Sigmoid colon (tissue), 7 donors: ENCODE data around the gene PDE1C. TPM values are rescaled to one million over a fixed set of nuclear protein-coding genes. Genes with fewer than 3 reads are reported as not detected.

Experiments
- DNase-seq: peaks from one replicate; pipeline ENCODE4 v3.0.0-alpha.2; 2019
- H3K27ac ChIP-seq, 4 donors: fragments of 200-600 bp; sonication (generic); one replicate each; pipeline ENCODE4 v1.5.1; 2016 to 2019; ENCODE audit warnings: mild to moderate bottlenecking in 1 of 4
- H3K27me3 ChIP-seq, 3 donors: fragments of 200-600 bp; sonication (generic); one replicate each; pipeline ENCODE4 v1.5.1; 2019; ENCODE audit warnings: mild to moderate bottlenecking in 1 of 3
- H3K36me3 ChIP-seq, 4 donors: fragments of 200-600 bp; sonication (generic); one replicate each; pipeline ENCODE4 v1.5.1; 2016 to 2019
- H3K4me1 ChIP-seq, 4 donors: fragments of 200-600 bp; sonication (generic); one replicate each; pipeline ENCODE4 v1.5.1; 2017 to 2019
- H3K4me3 ChIP-seq, 4 donors: fragments of 200-600 bp; sonication (generic); one replicate each; pipeline ENCODE4 v1.5.1; 2017 to 2019; ENCODE audit warnings: mild to moderate bottlenecking in 2 of 4, moderate library complexity in 1 of 4
- H3K9me3 ChIP-seq, 4 donors: fragments of 200-600 bp in 3 of 4; sonication (generic) in 3 of 4; one replicate each; pipeline versions ENCODE4 v1.5.1 to v1.6.1; 2013 to 2019
- EP300 ChIP-seq, 4 donors: sonication (generic); formaldehyde crosslinking; IDR thresholded peaks; one replicate each; pipeline ENCODE4 v1.6.1; 2017; ENCODE audit warnings: antibody characterized with exemption in 4 of 4
- POLR2A ChIP-seq, 2 donors: fragments of 450-650 bp; IDR thresholded peaks; one replicate each; pipeline ENCODE4 v1.6.1; 2016; ENCODE audit warnings: antibody characterized with exemption in 2 of 2, mild to moderate bottlenecking in 2 of 2, moderate library complexity in 2 of 2
- POLR2AphosphoS5 ChIP-seq, 4 donors: sonication (generic); formaldehyde crosslinking; IDR thresholded peaks; one replicate each; pipeline ENCODE4 v1.6.1; 2017; ENCODE audit warnings: antibody characterized with exemption in 4 of 4
- WGBS, 2 donors: extraction: QIAGEN DNeasy Blood & Tissue Kit; methylation state at CpG; one replicate each; pipeline ENCODE4 v1.1.7; 2013; 5-methylcytosine and 5-hydroxymethylcytosine counted together
- intact Hi-C: fragments of 100-400 bp; cut with DNase I; formaldehyde crosslinking; loops from one replicate; pipeline ENCODE4 v1.15.1; 2023
- polyA plus RNA-seq, 3 donors: library from polyadenylated mRNA; stranded (reverse); fragments of 200-250 nt; gene quantifications; one replicate each; pipeline ENCODE4 v1.2.3, GENCODE V29; 2013
- total RNA-seq, 4 donors: library from RNA; depleted of rRNA; stranded (reverse); fragments of >200 nt; gene quantifications; one replicate each; pipeline ENCODE4 v1.1.0, GENCODE V29; 2016
- TF ChIP-seq, protein P1 (sequence below), 4 experiments: fragments of 450-650 bp in 3 of 4; fragments of 200-600 bp in 1 of 4; IDR thresholded peaks; one replicate each; pipeline ENCODE4 v1.5.1; 2016 to 2019; ENCODE audit warnings: antibody characterized with exemption in 4 of 4, mild to moderate bottlenecking in 3 of 4, moderate library complexity in 2 of 4
- donor health status: healthy with polysubstance abuse.
- donor health status: Bipolar disorder and iron deficiency.
- donor health status: healthy.

PDE1C gene
- total and polyA plus RNA-seq, 7 donors: under 0.01 to 19.4 (median 5.9) TPM

DNA sequence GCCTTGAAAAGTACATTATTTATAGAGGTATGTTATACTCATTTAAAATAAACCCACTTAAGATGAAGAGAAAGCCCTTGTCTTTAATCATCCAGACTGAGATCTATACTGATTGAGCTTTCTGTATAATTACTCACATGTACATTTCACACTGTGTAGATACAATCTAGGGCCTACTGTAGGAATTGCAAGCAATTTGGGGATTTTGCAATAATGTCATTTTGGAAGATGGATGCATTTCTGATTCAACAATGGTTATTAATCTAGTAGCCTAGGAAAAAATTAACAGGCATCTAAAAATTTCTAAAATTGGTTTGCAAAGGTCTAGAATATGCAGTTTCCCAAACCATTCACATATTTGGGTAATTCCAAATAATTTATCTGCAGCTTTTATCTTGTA is 132.2 kb downstream of the PDE1C start:
- Histone ChIP-seq H3K27me3 (no peaks in the 10 kb centered on the region), H3K9me3 (no peaks in the 10 kb centered on the region), H3K27ac (no peak overlapping the region), H3K4me3 (no peak overlapping the region), H3K36me3 (no peaks in the 10 kb centered on the region), H3K4me1 (peaks cover 0 to 7% (median 0%) of the 10 kb centered on the region in 4 donors)
- no peak for DNase-seq
- intact Hi-C loops: no loop called here
- TF ChIP-seq EP300 (IDR thresholded peaks at IDR 0.05): no peak
- no peak for TF ChIP-seq POLR2AphosphoS5 (IDR thresholded peaks at IDR 0.05)
- TF ChIP-seq POLR2A (IDR thresholded peaks at IDR 0.05): no peak
- TF ChIP-seq, protein P1, sequence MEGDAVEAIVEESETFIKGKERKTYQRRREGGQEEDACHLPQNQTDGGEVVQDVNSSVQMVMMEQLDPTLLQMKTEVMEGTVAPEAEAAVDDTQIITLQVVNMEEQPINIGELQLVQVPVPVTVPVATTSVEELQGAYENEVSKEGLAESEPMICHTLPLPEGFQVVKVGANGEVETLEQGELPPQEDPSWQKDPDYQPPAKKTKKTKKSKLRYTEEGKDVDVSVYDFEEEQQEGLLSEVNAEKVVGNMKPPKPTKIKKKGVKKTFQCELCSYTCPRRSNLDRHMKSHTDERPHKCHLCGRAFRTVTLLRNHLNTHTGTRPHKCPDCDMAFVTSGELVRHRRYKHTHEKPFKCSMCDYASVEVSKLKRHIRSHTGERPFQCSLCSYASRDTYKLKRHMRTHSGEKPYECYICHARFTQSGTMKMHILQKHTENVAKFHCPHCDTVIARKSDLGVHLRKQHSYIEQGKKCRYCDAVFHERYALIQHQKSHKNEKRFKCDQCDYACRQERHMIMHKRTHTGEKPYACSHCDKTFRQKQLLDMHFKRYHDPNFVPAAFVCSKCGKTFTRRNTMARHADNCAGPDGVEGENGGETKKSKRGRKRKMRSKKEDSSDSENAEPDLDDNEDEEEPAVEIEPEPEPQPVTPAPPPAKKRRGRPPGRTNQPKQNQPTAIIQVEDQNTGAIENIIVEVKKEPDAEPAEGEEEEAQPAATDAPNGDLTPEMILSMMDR (IDR thresholded peaks at IDR 0.05): no peak

GRCh38 chr7:31935124-31936054 is 134.8 kb downstream of the PDE1C start:
- 83 to 86% methylated on average over 10 of the region's 10 CpGs for WGBS, 2 donors
- intact Hi-C loops: no loop called here
- DNase-seq: no peak

DNA sequence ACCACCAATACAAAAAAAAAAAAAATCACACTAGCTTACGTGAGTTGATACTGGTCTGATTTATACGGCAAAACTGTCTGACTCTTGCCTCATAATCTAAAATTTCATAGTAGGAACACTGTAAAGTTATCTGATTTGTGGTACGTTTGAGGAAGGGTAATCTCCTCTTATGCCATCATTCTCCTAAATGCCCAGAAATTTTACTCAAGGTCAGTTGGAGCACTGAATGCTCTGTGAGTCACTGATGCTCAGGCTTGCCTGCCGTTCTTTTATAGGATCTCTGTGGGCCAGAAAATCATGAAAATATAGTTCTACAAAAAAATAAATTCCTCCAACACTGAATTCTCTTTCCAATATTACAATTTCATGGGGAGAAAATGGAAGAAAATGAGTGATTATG is 135.7 kb downstream of the PDE1C start:
- TF ChIP-seq EP300 (IDR thresholded peaks at IDR 0.05) (no peak), POLR2A (IDR thresholded peaks at IDR 0.05) (no peak), POLR2AphosphoS5 (IDR thresholded peaks at IDR 0.05) (no peak)
- TF ChIP-seq, protein P1 (IDR thresholded peaks at IDR 0.05): no peak
- intact Hi-C loops: no loop called here
- H3K27me3 ChIP-seq: no peaks in the 10 kb centered on the region
- H3K27ac ChIP-seq: no peak overlapping the region
- no peak for DNase-seq
- no peak overlapping the region for H3K4me3 ChIP-seq
- 86 to 87% methylated on average over 4 of the region's 4 CpGs for WGBS, 2 donors
- no peaks in the 10 kb centered on the region for H3K9me3 ChIP-seq
- no peaks in the 10 kb centered on the region for H3K36me3 ChIP-seq
- H3K4me1 ChIP-seq: no peaks in the 10 kb centered on the region

More at GRCh38 chr7:31935124-31936054, 134.8 kb downstream of the PDE1C start:
- TF ChIP-seq, protein P1 (IDR thresholded peaks at IDR 0.05): no peak
- TF ChIP-seq POLR2A (IDR thresholded peaks at IDR 0.05) (no peak), POLR2AphosphoS5 (IDR thresholded peaks at IDR 0.05) (no peak), EP300 (IDR thresholded peaks at IDR 0.05) (no peak)
- H3K9me3 ChIP-seq: no peaks in the 10 kb centered on the region
- no peaks in the 10 kb centered on the region for H3K27me3 ChIP-seq
- no peaks in the 10 kb centered on the region for H3K4me1 ChIP-seq
- H3K4me3 ChIP-seq: no peak overlapping the region
- no peak overlapping the region for H3K27ac ChIP-seq
- H3K36me3 ChIP-seq: no peaks in the 10 kb centered on the region

- DNase-seq: no peak
- Histone ChIP-seq H3K9me3 (no peaks in the 10 kb centered on the region), H3K36me3 (no peaks in the 10 kb centered on the region), H3K27me3 (no peaks in the 10 kb centered on the region), H3K27ac (no peak overlapping the region), H3K4me1 (no peaks in the 10 kb centered on the region), H3K4me3 (no peak overlapping the region)
- intact Hi-C loops: no loop called here
- TF ChIP-seq POLR2AphosphoS5 (IDR thresholded peaks at IDR 0.05): no peak
- no peak for TF ChIP-seq POLR2A (IDR thresholded peaks at IDR 0.05)
- TF ChIP-seq, protein P1 (IDR thresholded peaks at IDR 0.05): no peak
- no peak for TF ChIP-seq EP300 (IDR thresholded peaks at IDR 0.05)
- WGBS, 2 donors: 73 to 75% methylated on average over 1 of the region's 1 CpG
Measured at GRCh38 chr7:31933481-31933880, 136.7 kb downstream of the PDE1C start.
